Measurements from ENCODE around the gene LSM4. TPM values are rescaled to one million over a fixed set of nuclear protein-coding genes. Genes with fewer than 3 reads are reported as not detected.

Gene LSM4
- total and polyA plus RNA-seq, 2 of the 13 experiments (the other 11 are each of a cell fraction or from before 2014, with no cell fraction given) = 65.8 to 166 TPM

- TF ChIP-seq ZBTB10 (CRISPR knock-in tag; IDR thresholded peaks at IDR 0.05; ENCODE audit: borderline replicate concordance) (peak; percentile 93; the same call in 1 of the 2 replicates), ZFP37 (CRISPR knock-in tag; IDR thresholded peaks at IDR 0.05; ENCODE audit: borderline replicate concordance) (no peak), RARA (CRISPR knock-in tag; IDR thresholded peaks at IDR 0.05) (peak; percentile 54), SNAI1 (CRISPR knock-in tag; IDR thresholded peaks at IDR 0.05; ENCODE audit: borderline replicate concordance) (no peak), HNF1A (IDR thresholded peaks at IDR 0.05; ENCODE audit: low read depth) (no peak; the same call in 1 of the 2 replicates), HNF1A (CRISPR knock-in tag; IDR thresholded peaks at IDR 0.05; ENCODE audit: borderline replicate concordance) (peak; percentile 29; the same call in 1 of the 2 replicates), HMG20B (CRISPR knock-in tag; conservative IDR thresholded peaks at IDR 0.05) (peak; percentile 43; the same call in 1 of the 2 replicates), ZXDC (CRISPR knock-in tag; IDR thresholded peaks at IDR 0.05) (no peak), NFYC (CRISPR knock-in tag; IDR thresholded peaks at IDR 0.05) (no peak), ZNF382 (CRISPR knock-in tag; IDR thresholded peaks at IDR 0.05; ENCODE audit: borderline replicate concordance) (no peak), CBFB (CRISPR knock-in tag; IDR thresholded peaks at IDR 0.05) (no peak), REXO4 (CRISPR knock-in tag; IDR thresholded peaks at IDR 0.05; ENCODE audit: borderline replicate concordance) (no peak), MIXL1 (CRISPR knock-in tag; IDR thresholded peaks at IDR 0.05) (0 out of 2 replicates have a peak, but pooled peaks have one; percentile 45), ARID4A (CRISPR knock-in tag; IDR thresholded peaks at IDR 0.05; ENCODE audit: borderline replicate concordance) (peak; percentile 36; the same call in 1 of the 2 replicates)
Measured at GRCh38 chr19:18274781-18275356, 48.0 kb downstream of the LSM4 start (continued).
